ENCODE measurements around the gene FCMR. TPM values are rescaled to one million over a fixed set of nuclear protein-coding genes. Genes with fewer than 3 reads are reported as not detected.

The FCMR gene
- total RNA-seq, 4 donors from 2014 or later: 1.1 to 54.1 (median 4.3) TPM

DNA sequence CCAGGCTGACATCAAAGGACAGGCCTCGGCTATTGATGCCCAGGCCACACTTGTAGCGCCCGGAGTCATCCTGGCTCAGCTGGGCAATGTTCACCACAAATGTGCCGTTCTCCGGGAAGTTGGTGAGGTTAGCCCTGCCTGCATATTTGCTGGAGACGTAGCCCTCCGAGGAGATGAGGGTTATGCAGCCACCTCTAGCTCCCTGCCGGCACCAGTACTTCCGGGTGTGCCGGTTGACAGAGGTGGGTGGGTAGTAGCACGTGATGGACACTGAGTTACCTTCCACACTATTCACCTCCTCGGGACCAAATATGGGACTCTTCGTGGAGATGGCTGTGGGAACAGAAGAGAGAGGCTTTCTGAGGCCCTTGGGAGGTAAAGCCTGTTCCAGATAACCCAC, 17.4 kb upstream of the FCMR start:
- TF ChIP-seq, protein P1, sequence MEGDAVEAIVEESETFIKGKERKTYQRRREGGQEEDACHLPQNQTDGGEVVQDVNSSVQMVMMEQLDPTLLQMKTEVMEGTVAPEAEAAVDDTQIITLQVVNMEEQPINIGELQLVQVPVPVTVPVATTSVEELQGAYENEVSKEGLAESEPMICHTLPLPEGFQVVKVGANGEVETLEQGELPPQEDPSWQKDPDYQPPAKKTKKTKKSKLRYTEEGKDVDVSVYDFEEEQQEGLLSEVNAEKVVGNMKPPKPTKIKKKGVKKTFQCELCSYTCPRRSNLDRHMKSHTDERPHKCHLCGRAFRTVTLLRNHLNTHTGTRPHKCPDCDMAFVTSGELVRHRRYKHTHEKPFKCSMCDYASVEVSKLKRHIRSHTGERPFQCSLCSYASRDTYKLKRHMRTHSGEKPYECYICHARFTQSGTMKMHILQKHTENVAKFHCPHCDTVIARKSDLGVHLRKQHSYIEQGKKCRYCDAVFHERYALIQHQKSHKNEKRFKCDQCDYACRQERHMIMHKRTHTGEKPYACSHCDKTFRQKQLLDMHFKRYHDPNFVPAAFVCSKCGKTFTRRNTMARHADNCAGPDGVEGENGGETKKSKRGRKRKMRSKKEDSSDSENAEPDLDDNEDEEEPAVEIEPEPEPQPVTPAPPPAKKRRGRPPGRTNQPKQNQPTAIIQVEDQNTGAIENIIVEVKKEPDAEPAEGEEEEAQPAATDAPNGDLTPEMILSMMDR (IDR thresholded peaks at IDR 0.05; ENCODE audit: low read depth): no peak

DNA sequence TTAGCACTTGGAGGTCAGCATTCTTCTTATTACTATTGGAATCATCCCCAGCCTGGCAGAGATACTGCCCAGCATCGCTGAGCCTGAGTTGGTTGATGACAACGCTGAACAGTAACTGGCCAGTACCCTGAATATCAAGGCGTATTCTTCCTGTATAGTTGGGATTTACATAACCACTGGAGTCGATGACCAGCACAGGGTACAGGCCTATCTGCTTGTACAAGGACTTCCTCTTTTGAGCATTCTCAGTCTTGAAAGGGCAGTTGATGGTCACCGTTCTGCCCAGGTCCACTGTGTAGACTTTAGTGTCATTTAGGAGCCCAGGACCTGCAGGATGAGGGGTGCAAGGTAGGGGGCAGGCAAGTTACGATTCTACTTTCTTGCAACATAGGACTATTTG, 15.7 kb upstream of the FCMR start:
- TF ChIP-seq, protein P1 (IDR thresholded peaks at IDR 0.05; ENCODE audit: low read depth): no peak

DNA sequence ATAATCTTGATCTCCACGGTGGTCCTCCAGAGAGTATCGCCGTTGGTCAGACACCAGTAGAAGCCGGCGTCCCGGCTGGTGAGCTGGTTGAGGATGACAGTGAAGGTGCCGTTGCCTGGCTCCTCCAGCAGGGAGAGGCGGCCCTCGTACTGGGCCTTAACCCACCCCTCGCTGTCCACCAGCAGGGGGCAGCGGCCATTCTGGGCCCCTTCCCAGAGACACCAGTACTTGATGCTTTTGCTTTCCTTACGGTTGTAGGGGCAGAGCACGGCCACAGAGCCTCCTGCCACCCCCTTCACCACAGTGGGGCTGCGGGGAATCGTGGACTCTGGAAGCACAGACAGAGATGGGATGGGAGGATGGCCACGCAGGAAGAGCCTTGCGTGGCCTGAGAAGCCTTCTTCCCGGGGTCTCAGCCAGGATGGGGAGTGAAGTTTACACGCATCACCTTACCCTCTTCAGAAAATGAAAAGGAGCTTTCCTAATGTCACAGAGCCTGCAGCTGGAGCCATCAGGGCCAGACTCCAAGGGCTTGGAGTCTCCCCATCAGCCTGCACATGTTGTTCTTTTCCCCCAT, 13.8 kb upstream of the FCMR start:
- TF ChIP-seq, protein P1 (IDR thresholded peaks at IDR 0.05; ENCODE audit: low read depth): no peak

DNA sequence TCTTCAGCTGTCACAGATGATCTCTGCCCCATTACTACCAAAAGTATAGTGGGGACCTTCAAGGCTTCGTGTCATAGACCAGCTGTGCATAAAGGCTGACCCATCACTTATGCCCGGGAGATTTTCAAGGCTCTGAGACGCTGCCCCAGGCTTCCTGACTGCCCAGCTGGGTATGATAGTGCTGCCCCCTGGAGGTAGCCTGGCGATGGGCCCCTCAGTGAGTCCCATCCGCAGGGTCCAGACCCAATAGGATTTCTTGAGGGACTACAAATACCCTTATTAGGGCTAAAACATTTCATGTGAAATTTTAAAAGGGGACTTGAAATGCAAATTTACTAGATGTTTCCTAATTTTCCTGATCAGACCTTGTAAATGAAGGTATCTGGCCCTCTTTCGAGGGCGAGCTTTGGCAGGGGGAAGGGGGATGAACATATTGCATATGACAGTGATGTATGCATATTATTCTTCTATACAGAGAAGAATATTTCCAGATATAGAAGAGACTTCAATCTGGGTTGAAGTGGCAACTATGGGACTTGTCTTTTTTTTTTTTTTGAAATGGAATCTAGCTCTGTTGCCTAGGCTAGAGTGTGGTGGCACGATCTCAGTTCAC, 11.7 kb upstream of the FCMR start:
- TF ChIP-seq, protein P1 (IDR thresholded peaks at IDR 0.05; ENCODE audit: low read depth): no peak

DNA sequence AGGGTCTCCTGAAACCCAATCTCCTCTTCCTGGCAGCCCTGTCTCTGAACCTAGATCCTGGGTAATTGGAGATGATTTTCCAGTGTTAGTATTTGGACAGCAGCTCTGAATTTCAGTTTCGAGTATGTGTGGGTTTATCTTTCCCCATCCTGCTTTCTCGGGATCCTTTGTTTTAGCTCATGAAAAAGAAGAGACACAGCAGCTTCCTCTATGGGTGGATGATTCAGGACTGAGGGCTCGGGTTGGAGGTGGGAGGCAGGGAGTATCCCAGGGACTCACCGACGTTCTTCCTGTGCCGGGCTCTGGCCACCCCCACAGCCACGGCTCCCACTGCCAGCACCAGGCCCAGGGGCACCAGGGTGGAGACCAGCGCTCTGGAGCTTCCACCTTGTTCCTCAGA, 10.4 kb upstream of the FCMR start:
- TF ChIP-seq, protein P1 (IDR thresholded peaks at IDR 0.05; ENCODE audit: low read depth): no peak

DNA sequence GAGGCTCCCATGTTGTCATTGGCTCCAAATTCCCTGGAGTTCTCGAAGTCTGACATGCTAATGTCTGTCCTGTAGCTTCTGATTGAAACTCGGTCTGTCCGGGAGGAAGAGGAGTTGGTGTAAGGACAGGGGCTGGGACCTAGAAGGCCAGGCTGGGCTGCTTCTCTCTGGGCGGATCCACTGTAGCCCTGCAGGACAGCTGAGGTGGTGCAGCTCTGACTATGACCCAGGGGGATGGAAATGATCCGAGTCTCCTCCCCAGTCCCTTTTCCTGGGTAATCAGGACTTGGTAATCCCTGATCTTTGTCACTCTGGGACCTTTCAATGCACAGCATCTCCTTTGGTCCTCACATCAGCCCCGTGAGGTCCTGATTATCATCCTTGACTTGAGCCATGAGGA, 10.0 kb upstream of the FCMR start:
- TF ChIP-seq, protein P1 (IDR thresholded peaks at IDR 0.05; ENCODE audit: low read depth): no peak

DNA sequence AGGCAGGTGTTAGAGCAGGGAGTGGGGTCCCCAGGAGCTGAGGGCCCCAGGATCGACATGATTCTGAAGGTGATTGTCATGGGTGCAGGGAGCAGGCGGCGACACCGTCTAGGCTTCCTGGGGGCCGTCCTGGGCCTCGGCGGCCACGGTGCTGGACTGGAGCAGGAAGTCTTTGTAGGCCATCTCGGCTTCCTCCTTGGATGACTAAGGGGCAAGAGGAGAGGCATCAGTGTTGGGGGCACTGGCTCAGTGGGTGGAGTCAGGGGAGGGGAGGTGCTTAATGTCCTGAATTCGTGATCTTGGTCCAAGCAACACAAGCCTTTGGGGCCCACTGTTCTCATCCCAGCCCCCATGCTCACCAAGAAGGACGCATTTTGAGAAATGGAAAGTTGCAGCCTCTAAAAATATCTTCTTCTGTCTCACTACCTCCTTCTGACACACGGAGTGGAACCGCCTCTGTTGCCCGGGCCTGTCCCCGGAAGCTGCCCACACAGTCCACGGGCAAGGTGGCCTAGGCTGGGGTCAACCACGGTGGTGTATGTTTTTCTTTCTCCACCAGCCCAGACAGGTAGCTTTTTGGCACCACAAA, 8.6 kb upstream of the FCMR start:
- TF ChIP-seq, protein P1 (IDR thresholded peaks at IDR 0.05; ENCODE audit: low read depth): no peak

Data from subcutaneous adipose tissue (tissue), 4 donors.